Erythroblast (primary cell): ENCODE data around the gene IMPDH1.
"Not testable (repeated sequence)": the region's sequence is repeated elsewhere in the genome, so short reads cannot be mapped to it uniquely, and the experiment has no call there.

Experiments
- DNase-seq, 2 experiments: peaks; one replicate each; lab custom pipeline; 2025; lab: John Stamatoyannopoulos, UW
- GATA1 ChIP-seq: IDR thresholded peaks from 2 replicates; pipeline ENCODE4 v1.6.1; 2011; ENCODE audit warnings: low read depth, mild to moderate bottlenecking, control low read depth, low read length, moderate library complexity
- POLR2A ChIP-seq: IDR thresholded peaks from 2 replicates; pipeline ENCODE4 v1.6.1; 2011; ENCODE audit warnings: mild to moderate bottlenecking, low read length

The IMPDH1 gene

DNA sequence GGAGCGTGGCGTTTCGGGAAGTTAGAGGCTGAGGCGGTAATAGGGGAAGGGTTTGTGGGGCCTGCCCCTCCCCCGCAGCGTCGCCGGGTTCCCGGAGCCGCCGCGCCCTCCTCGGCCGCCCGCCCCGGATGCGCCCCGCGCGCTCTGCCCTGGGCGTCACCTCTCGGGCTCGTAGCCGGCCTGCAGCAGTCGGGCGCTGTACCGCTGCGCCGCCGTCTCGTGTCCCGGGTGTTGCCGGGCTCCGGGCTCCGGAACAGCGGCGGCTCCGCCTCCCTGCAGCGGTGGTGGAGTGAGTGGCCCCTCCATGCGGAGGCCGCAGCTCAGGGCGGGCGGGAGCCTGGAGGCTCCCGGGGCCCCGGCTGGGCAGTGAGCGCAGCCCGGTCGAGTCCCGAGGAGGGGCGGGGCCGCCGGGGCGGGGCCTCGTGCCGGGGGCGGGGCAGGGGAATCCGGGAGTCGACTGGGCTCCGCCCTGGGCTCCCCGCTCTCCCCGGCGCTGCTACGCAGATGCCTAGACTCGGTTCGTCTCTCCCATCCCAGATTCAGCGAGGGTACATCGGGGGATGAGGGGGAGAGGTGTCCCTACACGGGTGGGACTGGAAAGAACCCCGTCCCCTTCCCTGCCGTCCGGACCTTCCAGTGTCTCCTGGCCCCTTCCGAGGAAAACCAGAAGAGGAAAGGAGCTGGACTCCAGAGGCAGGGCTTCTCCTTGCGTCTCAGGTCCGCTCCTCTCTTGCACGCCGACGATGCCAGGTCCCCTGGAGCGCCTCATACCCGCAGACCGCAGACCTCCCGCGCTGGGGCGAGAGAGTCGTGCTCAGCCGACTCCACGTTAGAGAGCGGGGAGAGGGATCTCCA lies at the start of gene IMPDH1:
Gene IMPDH1, minus strand, starts transcription at position 387 of the 855 bp plus-strand sequence. Its CDS starts 81 bp downstream, at position 306.
- peak; percentile 76 to 80 for DNase-seq
- TF ChIP-seq GATA1, result no peak
- no peak for TF ChIP-seq POLR2A

GRCh38 chr7:128459394-128459878 lies 49.7 kb upstream of the IMPDH1 start:
- TF ChIP-seq GATA1 (no peak), POLR2A (no peak)
- peak; percentile 79 to 84 for DNase-seq

DNA sequence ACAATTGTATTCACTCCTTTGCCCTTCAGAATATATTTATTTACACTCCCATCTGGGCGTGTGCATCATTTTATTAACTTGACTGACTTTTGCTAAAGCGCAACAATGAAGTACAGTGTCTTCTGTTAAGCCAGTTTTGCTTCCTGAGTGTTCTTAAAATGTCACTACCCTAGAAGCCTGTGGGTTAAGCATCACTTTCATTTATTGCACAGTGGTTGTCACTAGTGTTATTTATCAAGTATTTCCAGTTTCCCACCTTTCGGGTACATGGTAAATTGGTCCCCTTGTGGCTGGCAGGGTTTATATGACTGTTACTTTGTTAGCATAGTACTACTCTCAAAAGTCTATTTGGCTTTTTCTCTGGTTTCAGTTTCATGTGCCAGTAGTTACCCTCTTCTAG lies 49.2 kb upstream of the IMPDH1 start:
- no peak for DNase-seq

DNA sequence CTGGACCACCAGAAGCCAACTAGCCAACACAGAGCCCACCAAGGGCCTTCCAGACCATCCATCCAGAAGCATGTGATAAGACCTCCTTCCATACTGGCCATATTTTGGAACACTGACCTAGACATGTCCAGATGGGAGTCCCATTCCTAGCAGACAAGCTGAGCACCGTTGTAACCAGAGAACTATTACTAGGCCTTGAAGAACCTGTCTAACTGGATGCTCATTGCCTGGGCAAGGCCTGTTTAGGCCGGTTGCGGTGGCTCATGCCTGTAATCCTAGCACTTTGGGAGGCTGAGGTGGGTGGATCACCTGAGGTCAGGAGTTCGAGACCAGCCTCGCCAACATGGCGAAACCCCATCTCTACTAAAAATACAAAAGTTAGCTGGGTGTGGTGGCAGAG lies 47.6 kb upstream of the IMPDH1 start:
- DNase-seq, result not testable (repeated sequence)

More for the DNA sequence above, 49.2 kb upstream of the IMPDH1 start:
- TF ChIP-seq POLR2A, result no peak
- no peak for TF ChIP-seq GATA1

DNA sequence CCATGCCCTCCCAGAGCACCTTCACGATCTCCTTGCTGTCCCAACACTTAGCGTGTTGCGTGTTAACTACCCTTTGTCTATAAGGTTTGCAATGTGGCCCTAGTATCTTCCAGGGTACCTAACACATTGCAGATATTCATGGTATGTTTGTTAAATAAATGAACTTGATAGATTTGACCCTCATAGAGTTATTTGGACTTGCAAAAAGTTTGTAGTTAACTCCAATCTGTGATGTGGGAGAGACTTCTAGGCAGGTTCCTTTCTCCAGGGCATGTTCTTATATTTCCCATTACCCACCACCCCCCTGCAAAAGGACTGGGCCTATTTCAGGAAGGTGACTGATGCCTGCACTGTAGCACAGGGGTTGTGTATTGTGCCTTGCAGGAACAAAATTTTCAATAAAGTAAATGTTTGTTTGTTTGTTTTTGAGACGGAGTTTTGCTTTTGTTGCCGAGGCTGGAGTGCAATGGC lies 46.5 kb upstream of the IMPDH1 start:
- TF ChIP-seq POLR2A (no peak), GATA1 (no peak)
- DNase-seq, result no peak

DNA sequence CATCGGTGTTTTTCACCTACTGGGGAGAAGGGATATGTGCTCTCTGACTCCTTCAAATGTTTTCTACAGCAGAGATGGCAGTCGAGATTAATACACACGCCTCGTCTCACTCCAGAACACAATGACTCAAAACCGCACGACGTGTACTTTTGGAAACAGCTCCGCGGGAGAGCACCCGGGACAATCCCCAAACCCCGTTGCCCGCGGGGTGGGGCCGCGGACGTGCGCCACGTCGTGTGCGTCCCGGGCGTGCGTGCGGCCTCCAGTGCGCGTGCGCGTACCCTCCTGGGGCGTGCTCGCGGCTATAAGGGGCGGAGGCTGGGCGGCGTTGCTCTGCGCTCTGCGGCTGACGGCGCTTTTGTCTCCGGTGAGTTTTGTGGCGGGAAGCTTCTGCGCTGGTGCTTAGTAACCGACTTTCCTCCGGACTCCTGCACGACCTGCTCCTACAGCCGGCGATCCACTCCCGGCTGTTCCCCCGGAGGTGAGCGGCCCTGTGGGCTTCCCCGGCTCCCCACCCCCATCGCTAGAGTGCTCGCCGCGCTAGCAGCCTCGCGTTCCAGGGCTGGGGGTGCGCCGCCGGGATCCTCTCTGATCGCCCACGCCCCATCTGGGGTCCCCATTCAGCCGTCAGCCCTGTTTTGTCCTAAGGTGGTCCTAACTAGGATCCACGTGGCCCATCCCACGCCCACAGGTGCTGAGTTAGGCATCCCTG lies 45.9 kb upstream of the IMPDH1 start, which contains the start of gene HILPDA:
Gene HILPDA, plus strand, starts transcription at position 336 of the 712 bp plus-strand sequence. CDS start 1,391 bp downstream, outside the sequence.
- DNase-seq, result peak; percentile 92 to 94
- peak; percentile 75 for TF ChIP-seq POLR2A
- no peak for TF ChIP-seq GATA1

GRCh38 chr7:128454808-128455542 lies 45.2 kb upstream of the IMPDH1 start:
- DNase-seq, result peak in 1 of 2 experiments; percentile 35
- no peak for TF ChIP-seq GATA1
- TF ChIP-seq POLR2A, result no peak

DNA sequence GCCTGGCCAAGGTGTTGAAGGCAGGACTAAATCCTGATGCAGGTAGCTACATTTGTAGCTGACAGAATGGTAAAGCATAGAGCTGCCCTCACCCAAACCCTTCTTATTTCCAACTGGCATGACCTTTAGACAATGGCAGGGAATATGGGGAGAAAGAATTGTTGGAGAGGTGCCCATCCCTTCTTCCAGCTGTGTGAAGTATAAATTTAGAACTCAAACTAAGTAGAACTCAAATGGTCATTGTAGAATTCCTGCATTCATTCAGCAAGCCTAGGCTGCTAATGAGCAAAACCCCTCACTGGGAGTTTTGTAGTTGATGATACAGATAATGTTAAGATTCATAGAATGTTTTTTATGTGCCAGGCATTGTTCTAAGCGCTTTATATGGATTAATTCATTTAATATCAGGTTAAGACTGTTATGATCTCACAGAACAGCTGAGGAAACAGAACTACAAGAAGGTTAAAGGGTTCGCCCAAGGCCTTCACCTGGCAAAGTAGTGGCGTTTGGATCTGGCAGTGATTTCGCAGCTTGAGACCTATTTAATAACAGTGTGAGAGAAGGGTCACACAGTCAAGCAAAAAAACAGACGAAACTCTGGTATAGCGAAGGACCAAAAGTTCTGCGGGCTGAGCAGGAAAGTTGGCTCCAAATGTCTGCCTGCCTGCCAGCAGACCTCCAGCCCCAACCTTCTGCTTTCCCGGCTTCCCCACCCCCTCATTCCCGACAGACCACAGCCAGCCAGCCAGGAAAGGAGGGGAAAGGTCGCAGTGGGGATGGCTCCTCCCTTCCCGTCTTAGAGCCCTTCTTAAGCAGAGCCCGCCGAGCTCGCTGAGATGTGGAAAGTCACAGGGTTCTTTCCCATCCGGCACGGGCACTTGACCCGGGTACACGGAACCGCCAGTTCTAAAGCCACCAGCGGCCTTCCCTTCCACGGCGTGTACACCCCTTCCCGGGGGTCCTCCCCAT lies 44.3 kb upstream of the IMPDH1 start:
- TF ChIP-seq GATA1 (no peak), POLR2A (no peak)
- DNase-seq, result no peak

DNA sequence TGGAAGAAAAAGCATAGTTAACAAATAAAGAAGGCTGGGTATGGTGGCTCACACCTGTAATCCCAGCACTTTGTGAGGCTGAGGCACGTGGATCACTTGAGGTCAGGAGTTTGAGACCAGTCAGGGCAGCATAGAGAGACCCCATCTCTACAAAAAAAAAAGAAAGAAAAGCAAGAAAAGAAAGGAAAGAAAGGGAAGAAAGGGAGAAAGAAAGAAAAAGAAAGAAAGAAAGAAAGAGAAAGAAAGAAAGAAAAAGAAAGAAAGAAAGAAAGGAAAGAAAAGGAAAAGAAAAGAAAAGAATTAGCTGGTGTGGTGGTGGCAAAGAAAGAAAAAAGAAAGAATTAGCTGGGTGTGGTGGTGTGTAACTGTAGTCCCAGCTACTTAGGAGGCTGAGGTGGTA lies 42.8 kb upstream of the IMPDH1 start:
- TF ChIP-seq POLR2A, result no peak
- no peak for TF ChIP-seq GATA1
- DNase-seq, result no peak

- TF ChIP-seq GATA1, result no peak
- TF ChIP-seq POLR2A, result no peak
- no peak for DNase-seq
These were observed 41.1 kb upstream of the IMPDH1 start for GRCh38 chr7:128450913-128451312.

DNA sequence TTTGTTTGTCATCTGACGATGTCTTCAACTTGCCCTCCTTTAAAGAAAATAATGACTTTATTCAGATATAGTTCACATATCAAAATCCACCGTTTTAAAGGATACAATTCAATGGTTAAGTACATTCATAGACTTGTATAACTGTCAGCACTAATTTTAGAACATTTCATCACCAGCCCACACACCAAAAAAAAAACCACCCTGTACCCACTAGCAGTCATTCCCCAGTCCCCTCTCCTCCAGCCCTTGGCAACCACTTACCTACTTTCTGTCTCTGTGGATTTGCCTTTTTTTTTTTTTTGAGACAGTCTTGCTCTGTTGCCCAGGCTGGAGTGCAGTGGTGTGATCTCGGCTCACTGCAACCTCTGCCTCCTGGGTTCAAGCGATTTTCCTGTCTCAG lies 40.6 kb upstream of the IMPDH1 start:
- no peak for DNase-seq
- TF ChIP-seq GATA1, result no peak
- no peak for TF ChIP-seq POLR2A

DNA sequence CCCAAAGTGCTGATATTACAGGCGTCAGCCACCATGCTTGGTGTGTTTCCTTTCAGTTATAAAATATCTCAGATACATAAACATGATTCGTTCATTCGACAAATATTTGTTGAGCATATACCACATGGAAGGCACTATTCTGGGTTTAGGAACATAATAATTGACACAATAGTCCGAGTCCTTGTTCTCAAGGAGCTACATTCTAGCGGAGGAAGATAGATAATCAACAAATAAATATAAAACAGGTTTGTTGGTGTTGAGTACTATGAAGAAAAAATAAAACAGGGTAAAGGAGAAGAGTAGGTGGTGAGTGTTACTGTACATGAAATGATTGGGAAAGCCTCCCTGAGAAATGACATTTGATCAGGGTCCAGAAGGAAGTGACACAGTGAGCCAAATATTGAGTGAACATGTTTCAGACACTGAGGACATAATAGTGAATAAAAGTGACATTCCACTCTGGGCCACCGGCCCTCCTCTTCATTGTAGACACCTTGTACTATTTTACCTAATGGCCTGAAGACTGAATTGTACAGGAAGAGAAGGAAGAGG lies 39.0 kb upstream of the IMPDH1 start:
- no peak for DNase-seq
- TF ChIP-seq POLR2A, result no peak
- TF ChIP-seq GATA1, result no peak
